Stimulated activated CD4-positive, alpha-beta T cell treated with anti-CD3 and anti-CD28 coated beads, Interleukin-4, amount 100 ng/mL, for 48 hours (primary cell): ENCODE measurements around the gene CCR6.

Experiments used
- DNase-seq, 2 donors: peaks; one replicate each; pipeline ENCODE4 v3.0.0-alpha.2; 2020; ENCODE audit warnings: low read depth in 2 of 2

Gene CCR6

DNA sequence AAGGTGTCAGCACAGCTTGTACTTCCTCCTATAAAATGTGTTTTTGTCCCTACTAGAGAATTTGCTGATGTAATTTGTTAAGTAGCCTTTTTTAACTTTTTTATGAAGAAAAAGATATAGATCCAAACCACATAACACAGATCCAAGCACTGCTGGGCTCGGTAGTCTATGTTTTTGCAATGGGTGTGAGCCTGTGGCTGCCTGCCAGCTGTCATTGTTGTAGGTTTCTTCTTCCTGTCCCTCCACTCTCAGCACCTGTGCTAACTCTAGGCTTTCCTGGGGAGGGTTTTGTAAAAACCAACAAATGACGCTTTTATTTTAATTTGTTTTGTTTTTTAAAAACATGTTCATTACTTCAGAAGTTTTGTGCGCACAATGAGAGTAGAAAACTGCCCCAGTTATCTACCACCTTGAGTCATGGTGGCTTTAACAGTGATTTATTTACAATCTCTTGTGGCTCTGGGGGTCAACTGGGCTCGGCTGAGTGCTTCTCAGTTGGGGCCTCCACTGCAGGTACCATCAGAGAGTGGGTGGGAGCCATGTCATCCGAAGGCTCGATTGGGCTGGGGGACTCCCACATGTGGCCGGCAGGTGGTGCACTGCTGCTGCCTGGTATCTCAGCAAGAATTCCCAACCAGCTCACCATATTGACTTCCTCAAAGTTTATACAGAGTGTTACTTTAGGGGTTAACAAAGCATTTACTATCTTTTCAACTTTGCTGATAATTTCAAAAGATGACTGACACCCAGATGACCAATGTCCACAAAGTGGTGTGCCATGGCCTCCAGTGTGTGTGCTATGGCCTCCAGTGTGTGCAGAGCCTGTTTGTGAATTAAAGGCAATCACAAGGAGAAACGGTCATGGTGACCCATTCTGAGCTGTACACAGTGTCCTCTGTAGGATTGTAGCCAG, 3.0 kb upstream of the CCR6 start:
- DNase-seq: no peak

DNA sequence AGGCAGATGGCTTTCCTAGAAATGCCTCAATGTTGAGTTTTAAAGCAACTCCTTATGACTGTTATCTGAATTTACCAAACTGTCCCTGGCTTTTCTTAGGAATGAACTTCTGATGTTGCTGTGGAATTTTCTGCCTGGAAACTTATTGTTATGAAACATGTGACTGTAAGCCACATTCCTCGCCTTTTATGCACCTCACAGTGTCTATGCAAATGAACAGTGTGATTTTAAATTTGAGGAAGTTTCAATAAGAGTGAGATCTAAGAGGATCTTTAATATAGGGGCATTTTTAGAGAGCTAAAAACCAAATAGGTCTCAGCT, 2.4 kb upstream of the CCR6 start:
- DNase-seq: no peak

DNA sequence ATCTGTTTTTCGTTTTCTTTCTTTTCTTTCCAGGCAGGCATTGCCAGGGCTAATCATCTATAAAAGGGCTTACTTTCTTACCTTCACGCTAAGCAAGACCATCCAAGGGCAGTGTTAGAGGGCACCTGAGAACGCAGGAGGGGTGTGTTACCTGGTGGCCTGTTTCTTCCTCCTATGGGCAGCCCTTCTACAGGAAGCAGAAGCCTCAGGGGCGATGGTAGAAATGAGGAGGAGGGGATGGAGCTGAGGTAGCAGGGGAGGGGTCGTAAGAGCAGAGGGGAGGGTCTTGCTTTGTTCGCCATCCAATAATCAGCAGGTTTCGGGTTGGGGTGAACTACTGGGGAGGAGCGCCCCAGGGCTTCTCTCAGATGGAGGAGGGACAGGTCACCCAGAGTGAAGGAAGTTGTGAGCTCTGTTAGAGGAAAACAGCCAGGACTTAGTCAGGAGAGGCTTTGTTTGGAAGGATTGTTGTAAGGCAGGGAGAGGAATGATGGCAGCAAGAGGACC, 1.5 kb upstream of the CCR6 start:
- no peak for DNase-seq

DNA sequence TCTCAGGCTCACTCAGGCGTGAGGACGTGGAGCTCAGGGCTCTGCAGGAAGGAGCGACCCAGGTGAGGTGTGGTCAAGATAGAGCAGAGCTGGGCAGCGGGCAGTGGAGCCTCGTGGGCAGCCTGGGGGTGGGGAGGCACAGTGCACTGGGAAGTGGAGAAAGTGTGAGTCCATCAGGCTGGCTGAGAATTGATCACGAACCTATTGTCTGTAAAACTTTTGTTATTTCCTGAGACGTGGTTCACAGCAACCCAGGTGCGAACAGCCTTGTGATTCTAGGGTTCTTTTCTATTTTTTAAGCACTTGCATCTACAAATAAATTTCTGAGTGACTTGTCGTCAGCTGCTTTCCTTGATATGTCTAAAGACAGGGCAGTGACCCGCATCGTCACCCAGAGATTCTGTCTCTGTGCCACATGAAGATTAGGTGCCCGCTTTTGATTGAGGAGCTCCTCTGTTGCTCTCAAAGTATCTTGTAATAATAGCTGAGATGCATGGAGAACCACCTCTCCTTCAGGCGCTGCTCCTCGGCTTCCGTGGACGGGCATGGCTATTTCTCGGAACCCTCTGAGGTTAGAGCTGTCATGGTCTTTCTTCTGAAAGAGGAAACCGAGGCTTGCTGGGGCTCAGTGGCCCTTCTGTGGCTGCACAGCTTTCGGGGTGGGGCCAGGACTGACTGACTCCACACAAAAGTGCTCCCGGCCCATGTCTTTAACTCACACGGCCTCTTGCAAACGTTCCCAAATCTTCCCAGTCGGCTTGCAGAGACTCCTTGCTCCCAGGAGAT, 662 bp upstream of the CCR6 start:
- no peak for DNase-seq

DNA sequence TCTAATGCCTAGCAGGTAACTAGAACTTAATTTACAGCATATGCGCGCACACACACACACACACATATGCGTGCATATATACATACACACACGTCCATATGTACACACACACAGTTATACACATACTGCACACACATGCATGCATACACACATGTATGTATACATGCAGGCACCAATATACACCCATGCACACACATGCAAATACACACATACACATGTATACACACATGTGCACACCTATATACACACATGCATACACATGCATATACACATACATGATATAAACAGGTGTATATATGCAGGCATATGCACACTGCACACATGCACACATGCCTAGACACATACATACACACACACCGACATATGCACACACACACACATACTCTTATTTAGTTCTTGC, 1.9 kb downstream of the CCR6 start:
- no peak for DNase-seq

DNA sequence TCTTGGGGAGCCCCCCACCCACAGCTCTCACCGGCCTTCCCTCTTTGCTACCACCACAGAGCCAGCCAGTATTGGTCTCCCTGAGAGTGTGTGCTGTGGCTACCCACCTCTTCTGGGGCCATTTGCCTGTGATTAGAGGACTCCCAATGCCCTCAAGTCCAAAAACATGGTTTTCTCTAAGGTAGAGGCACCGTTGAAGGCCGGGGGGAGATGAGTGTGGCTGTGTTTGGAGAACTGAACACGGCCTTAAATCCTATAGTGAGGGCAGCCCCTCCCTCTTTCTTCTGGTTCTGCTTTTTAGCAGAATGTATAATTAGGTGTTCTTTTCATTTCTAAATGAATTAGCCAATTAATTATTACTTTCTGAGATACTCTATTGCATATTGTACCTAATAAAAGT, 2.5 kb downstream of the CCR6 start:
- no peak for DNase-seq

DNA sequence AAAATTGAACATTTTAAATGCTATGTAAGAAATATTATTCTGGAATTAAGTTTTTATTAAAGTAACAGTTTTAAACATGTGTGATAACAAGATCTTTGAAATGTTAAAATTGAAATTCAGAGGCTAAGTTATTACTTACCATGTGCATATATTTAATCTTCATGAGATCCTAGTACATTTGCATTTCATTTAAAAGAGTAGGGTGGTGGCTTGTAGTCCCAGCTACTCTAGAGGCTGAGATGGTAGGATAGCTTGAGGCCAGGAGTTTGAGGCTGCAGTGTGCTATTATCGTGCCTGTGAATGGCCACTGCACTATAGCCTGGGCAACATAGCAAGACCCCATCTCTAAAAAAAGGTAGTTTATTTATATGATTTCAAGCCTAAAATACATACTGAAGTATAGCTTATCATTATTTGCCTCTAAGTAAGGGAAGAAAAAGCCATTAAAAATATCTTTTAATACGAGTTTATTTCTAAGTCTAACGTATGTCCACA, 3.0 kb downstream of the CCR6 start:
- DNase-seq: no peak

DNA sequence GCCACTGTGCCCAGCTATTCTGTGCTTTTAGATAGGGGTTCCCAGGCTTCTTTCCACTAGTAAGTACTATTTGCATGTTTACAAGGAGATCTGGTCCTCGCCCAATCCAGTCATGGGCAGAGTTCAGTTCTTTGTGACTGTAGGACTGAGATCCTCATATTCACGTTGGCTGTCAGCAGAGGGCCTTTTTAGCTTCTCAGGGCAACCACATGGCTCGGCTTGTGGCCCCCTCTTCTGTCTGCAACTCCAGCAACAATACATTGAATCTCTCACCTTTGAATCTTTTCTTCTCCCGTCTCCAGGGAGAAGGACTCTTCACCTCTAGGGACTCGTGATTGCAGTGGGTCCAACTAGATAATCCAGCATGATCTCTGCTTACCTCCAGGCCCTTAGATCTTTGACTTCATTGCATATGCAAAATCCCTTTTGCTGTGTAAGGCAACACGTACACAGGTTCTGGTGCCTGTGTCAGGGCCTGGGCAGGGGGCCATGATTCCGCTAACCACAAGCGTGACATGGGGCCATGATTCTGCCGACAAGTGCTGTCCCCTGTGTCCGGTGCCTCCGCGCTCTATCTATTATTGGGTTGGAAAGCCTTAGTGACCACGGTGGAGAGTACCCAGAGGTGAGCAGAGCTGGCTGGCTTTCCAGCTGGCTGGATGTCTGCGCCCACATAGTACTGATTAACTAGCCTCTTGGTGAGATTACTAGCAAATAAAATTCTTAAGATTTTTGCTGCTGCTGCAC, 5.1 kb downstream of the CCR6 start:
- no peak for DNase-seq

DNA sequence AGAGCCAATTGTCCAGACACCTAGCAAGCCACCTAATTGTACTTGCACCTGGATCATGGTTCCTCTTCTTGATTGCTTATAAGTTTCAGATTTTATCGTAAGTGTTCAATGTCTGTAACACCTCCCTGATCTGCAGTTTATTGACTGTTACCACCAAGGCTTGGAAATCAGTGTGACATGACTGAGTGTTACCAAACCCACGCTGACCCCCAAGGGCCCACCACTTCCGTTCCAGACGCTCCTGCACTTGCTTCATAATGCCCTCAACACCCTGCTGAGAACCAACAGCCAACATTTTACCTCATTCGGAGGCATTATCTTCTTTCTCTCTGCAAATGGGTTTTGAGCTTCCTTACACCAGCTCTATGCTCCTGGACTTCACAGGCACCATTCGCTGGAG, 6.3 kb downstream of the CCR6 start:
- no peak for DNase-seq

DNA sequence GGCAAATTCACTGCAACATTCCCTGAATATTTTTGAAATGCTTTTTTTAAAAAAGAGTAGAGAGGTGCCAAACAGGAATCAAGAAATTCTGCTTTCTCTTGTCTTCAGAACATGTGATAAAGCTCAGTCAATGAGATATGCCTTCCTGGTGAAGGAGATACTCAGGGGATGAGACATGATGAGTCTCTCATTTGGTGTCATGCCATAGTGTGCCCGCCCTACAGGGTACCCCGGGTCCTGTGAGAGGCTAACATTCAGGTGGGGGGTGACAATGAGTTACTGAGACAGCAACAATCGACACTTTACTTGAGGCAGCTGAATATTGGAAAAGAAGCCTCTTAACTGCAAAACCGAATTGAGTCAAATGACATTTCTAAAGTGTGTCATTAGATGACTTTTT, 6.7 kb downstream of the CCR6 start:
- no peak for DNase-seq

DNA sequence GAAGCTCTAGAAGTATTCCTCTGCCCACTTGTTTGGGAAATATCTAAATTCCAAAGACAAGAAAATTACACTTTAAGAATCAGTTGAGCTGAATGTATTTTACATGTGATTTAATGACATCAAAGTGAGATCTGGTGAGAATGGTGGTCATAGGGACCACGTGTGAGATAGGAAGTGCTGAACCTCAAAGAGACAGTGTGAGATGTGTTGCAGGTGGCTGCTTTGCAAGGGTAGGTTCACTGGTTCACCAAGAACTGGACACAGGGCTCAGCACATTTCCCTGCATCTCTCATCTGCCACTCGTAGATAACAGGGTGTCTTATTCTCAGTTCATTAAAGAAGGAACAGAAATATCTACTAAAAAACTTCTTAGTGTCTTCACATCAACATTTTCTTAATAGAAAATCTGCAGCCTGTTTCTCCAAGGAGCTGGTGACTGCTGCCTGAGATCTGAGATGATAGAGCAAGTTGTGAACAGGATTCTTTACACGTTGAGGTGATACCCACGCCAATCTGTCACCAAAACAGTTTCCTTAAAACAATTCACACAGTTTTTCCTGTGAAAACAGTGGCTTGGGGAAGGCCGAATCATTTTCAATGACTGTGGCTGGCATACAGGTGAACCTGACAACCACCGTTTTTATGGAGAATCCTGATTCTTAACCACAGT, 7.2 kb downstream of the CCR6 start:
- DNase-seq: no peak

DNA sequence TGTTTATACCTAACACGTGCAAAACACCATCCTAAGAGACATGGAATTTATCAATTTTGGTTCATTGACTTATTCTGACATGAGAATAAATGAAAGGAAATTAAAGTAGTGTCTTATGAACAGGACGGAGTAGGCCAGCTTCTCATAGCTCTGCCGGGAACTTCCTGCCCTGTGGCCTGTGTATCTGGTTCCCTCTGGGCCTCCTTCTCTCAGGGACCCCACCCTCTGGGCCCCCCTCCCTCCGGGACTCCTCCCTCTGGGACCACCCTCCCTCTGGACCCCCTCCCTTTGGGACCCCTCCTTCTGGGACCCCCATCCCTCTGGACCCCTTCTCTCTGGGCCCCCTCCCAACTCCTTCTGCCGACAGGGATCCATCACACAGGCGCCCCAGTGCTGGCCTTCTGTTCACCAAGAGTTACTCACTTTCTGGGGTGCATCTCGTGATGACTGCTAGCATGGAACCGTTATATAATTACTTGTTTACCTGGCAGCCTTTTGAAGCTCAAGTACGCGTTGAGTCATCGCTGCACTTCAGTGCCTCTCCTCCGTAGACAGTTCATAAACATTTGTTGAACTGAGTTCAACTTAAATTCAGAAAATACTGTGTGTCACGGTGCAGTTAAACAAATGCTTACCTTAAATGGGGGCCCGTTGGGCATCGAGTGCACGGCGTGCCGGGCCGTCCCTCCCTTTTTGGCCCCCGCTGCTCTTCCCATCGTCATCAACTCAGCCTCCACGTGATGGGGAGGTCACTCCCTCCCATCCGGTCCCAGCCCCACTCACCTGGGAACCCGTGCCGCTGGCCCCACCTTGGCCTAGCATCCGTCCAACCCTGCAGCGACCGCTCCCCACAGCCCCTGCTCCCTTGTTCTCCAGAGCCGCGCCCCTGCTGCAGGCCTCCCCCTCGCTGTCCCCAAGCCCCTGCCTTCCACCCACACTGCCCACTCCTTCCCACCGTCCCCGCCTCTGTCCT, 8.1 kb downstream of the CCR6 start:
- no peak for DNase-seq

DNA sequence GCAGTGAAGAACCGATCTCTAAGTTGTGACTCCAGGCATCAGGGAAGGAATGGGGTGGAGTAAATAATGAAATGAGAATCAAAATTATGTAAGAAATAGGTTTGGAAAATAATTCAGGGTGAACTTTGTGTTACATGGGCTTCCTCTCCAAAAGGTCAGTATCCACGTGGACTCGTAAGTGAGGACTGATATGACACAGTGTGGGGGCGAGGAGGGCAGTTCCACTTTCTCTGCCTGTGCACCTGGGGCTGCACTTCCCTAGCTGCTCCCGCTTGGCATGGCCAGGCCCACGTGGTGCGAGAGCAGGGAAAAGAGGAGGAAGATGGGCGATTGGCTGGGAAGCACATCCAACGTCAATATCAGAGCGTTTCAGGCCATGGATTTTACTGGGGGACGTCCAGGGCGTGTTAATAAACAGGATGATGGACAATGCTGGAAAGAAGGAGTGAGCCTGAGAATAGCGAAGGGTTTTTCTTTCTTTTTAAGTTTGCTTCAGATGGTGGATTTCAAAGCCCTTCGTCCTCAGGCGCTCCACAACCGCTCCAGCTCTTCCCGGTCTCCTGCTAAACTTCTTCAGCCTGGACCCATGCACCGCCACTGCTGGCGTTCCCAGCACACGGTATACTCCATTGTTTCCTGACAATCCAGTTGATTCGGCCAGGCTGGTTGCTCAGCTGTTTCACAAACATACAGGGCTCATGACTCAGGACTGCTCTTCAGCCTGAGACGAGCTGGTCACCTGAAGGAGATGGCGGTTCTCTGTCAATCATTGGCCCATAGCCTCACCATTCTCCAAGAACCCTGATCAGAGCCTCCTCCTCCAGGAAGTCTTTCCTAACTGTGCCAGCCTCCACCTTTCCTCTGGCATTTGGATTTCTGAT, 11.8 kb downstream of the CCR6 start:
- no peak for DNase-seq

DNA sequence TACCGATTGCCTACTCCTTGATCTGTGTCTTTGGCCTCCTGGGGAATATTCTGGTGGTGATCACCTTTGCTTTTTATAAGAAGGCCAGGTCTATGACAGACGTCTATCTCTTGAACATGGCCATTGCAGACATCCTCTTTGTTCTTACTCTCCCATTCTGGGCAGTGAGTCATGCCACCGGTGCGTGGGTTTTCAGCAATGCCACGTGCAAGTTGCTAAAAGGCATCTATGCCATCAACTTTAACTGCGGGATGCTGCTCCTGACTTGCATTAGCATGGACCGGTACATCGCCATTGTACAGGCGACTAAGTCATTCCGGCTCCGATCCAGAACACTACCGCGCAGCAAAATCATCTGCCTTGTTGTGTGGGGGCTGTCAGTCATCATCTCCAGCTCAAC, 13.5 kb downstream of the CCR6 start:
- DNase-seq: no peak

DNA sequence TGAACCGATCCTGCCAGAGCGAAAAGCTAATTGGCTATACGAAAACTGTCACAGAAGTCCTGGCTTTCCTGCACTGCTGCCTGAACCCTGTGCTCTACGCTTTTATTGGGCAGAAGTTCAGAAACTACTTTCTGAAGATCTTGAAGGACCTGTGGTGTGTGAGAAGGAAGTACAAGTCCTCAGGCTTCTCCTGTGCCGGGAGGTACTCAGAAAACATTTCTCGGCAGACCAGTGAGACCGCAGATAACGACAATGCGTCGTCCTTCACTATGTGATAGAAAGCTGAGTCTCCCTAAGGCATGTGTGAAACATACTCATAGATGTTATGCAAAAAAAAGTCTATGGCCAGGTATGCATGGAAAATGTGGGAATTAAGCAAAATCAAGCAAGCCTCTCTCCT, 14.2 kb downstream of the CCR6 start:
- no peak for DNase-seq

DNA sequence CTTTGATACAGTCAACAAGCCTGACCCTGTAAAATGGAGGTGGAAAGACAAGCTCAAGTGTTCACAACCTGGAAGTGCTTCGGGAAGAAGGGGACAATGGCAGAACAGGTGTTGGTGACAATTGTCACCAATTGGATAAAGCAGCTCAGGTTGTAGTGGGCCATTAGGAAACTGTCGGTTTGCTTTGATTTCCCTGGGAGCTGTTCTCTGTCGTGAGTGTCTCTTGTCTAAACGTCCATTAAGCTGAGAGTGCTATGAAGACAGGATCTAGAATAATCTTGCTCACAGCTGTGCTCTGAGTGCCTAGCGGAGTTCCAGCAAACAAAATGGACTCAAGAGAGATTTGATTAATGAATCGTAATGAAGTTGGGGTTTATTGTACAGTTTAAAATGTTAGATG, 15.0 kb downstream of the CCR6 start:
- DNase-seq: no peak

DNA sequence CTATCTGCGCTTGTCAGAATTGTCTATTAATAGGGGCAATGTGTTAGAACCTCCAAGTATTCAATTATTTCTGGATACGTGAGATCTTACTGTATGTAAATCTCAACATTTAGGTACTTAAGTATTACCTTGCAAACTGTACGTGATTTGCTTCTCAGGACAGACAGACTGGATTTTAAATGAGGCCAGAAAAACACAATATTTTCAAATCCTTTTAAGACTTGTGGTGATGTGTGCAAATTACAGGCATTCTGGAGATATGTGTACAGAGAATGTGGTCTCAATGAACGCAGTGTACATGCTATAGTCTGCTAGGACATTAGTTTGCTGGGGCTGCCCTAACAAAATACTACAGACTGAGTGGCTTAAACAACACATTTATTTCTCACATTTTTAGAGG, 16.9 kb downstream of the CCR6 start:
- no peak for DNase-seq

DNA sequence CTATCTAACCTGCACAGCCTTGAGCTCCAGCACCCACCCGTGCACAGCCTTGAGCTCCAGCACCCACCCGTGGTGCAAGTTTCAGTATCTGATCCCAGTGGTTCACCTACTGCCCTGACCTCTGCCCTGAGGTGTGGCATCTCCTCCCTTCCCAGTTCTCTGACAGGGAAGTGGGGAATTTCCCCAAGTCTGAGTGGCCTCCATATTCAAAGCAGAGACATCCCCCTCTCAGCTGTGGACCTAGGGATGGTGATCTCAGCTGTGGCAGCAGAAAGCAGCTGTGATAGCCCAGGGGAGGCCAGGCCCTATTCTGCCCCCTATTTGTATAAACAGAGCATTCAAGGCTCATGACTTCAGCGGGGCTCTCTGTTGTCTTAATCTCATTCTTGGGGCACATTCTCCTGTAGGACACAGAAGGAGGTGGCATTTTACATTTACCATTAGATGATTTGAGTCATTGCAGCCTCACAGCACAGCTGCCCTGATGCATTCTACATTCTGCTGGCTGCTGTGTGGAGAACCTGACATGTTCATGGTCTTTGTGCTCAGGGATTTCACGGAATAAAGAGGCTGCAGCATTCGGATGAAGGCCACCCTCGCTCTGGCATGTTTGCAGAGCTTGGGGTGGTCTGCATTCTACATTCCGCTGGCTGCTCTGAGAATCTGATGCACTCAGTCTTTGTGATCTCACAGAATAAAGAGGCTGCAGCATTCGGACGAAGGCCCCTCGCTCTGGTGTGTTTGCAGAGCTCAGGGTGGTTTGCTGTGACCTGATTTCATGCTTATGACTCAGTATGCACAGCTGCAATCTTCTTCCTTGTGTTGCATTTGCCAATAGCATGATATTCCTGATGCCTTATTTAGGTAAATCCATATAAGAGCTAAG, 17.9 kb downstream of the CCR6 start:
- no peak for DNase-seq
